Umbilical cord (tissue), 2 donors: ENCODE measurements around the gene PKN1. TPM values are rescaled to one million over a fixed set of nuclear protein-coding genes. Genes with fewer than 3 reads are reported as not detected.
"Not testable (repeated sequence)": the region's sequence is repeated elsewhere in the genome, so short reads cannot be mapped to it uniquely, and the experiment has no call there.

Experiments
- DNase-seq: peaks from one replicate; pipeline ENCODE4 v3.0.0-alpha.2; 2015; ENCODE audit warnings: low spot score
- total RNA-seq: library from RNA; depleted of rRNA; stranded (reverse); fragments of >200 nt; gene quantifications from one replicate; pipeline ENCODE4 v1.2.3, GENCODE V29; 2014; ENCODE audit warnings: low replicate concordance; ENCODE audit not compliant: insufficient read depth

The PKN1 gene
- total RNA-seq, 1 donor from 2014 or later, result 59.7 TPM

GRCh38 chr19:14482172-14482941 is 49.3 kb downstream of the PKN1 start:
- no peak for DNase-seq

GRCh38 chr19:14487370-14488125 is 54.4 kb downstream of the PKN1 start:
- DNase-seq, result no peak

- no peak for DNase-seq
Observed at GRCh38 chr19:14492756-14493337, 59.7 kb downstream of the PKN1 start.

GRCh38 chr19:14494411-14494810 is 61.3 kb downstream of the PKN1 start:
- no peak for DNase-seq

- no peak for DNase-seq
Observed at GRCh38 chr19:14494910-14495671, 62.0 kb downstream of the PKN1 start.

GRCh38 chr19:14495672-14496028 is 62.5 kb downstream of the PKN1 start:
- no peak for DNase-seq

GRCh38 chr19:14496029-14496833 is 63.1 kb downstream of the PKN1 start, which contains the start of gene GIPC1:
GIPC1 (minus strand) TSS chr19:14496127; CDS start chr19:14482976, 13,151 bp downstream.
- DNase-seq, result peak; percentile 99

- DNase-seq, result no peak
Observed at GRCh38 chr19:14496834-14497227, 63.7 kb downstream of the PKN1 start.

- no peak for DNase-seq
Observed at GRCh38 chr19:14497228-14497921, 64.3 kb downstream of the PKN1 start.

GRCh38 chr19:14502334-14503092 is 69.4 kb downstream of the PKN1 start:
- DNase-seq, result no peak

- DNase-seq, result no peak
Observed at GRCh38 chr19:14503285-14503684, 70.2 kb downstream of the PKN1 start.

GRCh38 chr19:14504575-14504974 is 71.5 kb downstream of the PKN1 start:
- not testable (repeated sequence) for DNase-seq

GRCh38 chr19:14505488-14506239 is 72.6 kb downstream of the PKN1 start:
- DNase-seq, result peak; percentile 92

- DNase-seq, result no peak
Observed at GRCh38 chr19:14507704-14508542, 74.8 kb downstream of the PKN1 start.

- peak; percentile 84 for DNase-seq
Observed at GRCh38 chr19:14510311-14511228, 77.5 kb downstream of the PKN1 start.

GRCh38 chr19:14511229-14511593 is 78.1 kb downstream of the PKN1 start:
- DNase-seq, result no peak
